Measurements from ENCODE around the gene GPR132. TPM values are rescaled to one million over a fixed set of nuclear protein-coding genes. Genes with fewer than 3 reads are reported as not detected.

Gene GPR132
- total and polyA plus RNA-seq, 9 of the 15 experiments (the other 6 are each of a cell fraction or from before 2014, with no cell fraction given) = 0.01 to 1.1 (median 0.25) TPM; not detected in 1

DNA sequence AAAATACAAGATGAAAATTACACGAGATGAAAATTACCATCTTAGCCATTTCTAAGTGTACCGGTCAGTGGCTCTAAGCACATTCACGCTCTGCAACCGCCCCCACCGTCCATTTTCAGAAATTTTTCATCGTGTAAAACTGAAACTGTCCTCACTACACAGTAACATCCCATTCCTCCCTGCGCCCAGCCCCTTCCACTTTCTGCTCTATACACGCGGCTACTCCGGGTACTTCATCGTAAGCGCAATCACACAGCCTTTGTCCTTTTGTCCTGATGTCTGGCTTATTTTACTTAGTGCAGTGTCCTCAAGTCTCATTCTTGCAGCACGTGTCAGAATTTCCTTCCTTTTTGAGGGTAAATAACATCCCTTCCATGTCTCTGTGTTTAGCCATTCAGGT lies 3.6 kb upstream of the GPR132 start:
- no peaks in the 10 kb centered on the region for H3K27me3 ChIP-seq (ENCODE audit: control insufficient read depth in 2 of 2, insufficient read depth in 2 of 2, low read length in 2 of 2)
- no peaks in the 10 kb centered on the region for H3K9me3 ChIP-seq (replicated peaks; ENCODE audit: control insufficient read depth, insufficient read depth, low read depth, low read length)
- peaks cover 4% of the 10 kb centered on the region for H3K9me1 ChIP-seq (ENCODE audit: control insufficient read depth, insufficient read depth, low read length)
- no peaks in the 10 kb centered on the region for H3K79me2 ChIP-seq (ENCODE audit: control insufficient read depth, insufficient read depth, low read length)
- TF ChIP-seq MXI1 (IDR thresholded peaks at IDR 0.05; ENCODE audit: low read depth, low read length) (no peak), ZBTB17 (CRISPR knock-in tag; IDR thresholded peaks at IDR 0.05) (no peak), IRF2 (CRISPR knock-in tag; IDR thresholded peaks at IDR 0.05) (no peak), TSC22D4 (tag; IDR thresholded peaks at IDR 0.05) (no peak), CBX3 (IDR thresholded peaks at IDR 0.05; ENCODE audit: borderline replicate concordance in 1 of 2, low read length in 2 of 2) (no peak), ZNF124 (CRISPR knock-in tag; IDR thresholded peaks at IDR 0.05) (no peak), PHF8 (IDR thresholded peaks at IDR 0.05; ENCODE audit: borderline replicate concordance, low read length) (no peak), CBX1 (IDR thresholded peaks at IDR 0.05; ENCODE audit: low read depth) (no peak), XRCC5 (IDR thresholded peaks at IDR 0.05; ENCODE audit: low read depth, low read length) (no peak), DACH1 (IDR thresholded peaks at IDR 0.05; ENCODE audit: partially characterized antibody) (no peak)
- peaks cover 5 to 52% of the 10 kb centered on the region in 2 experiments; a peak in 4 of 5 replicates for H3K4me1 ChIP-seq (replicated peaks in 1 of 2; ENCODE audit: control insufficient read depth in 2 of 2, insufficient read depth in 2 of 2, low read length in 2 of 2)
- no peak overlapping the region for H3K4me2 ChIP-seq (ENCODE audit: insufficient read depth, low read length)
- no peak overlapping the region for H2AFZ ChIP-seq (ENCODE audit: low read depth, low read length)
- FAIRE-seq (no peak), ATAC-seq (no peak), DNase-seq (ENCODE audit: extremely low read depth in 1 of 4, low spot score in 3 of 4) (no peak)
- no TSS peak for BruUV-seq (replicated peaks)
- in situ Hi-C loops (cut with MboI) = no loop called here
- H3K27ac ChIP-seq (ENCODE audit: extremely low read depth, low read depth, low read length) = no peak overlapping the region
- 58% methylated on average over 11 of the region's 13 CpGs for WGBS (ENCODE audit: insufficient coverage, low coverage, missing lambda C conversion rate)
- no peaks in the 10 kb centered on the region for H3K36me3 ChIP-seq (ENCODE audit: control insufficient read depth, insufficient read depth, low read length)
- H3K9ac ChIP-seq (ENCODE audit: insufficient read depth in 1 of 2, low read depth in 2 of 2, low read length in 2 of 2) = no peak overlapping the region
- H4K20me1 ChIP-seq (replicated peaks; ENCODE audit: control insufficient read depth, insufficient read depth, low read length) = no peaks in the 10 kb centered on the region
- intact Hi-C loops (cut with micrococcal nuclease) = no loop called here
- H3K4me3 ChIP-seq = no peak overlapping the region
- ChIA-PET CTCF (ENCODE audit: low intra/inter-chr PET ratio) (no interaction called here), POLR2A (no interaction called here)

Data from K562 (cell line).